HCT116 (cell line): ENCODE results near the gene PATL1. TPM values are rescaled to one million over a fixed set of nuclear protein-coding genes. Genes with fewer than 3 reads are reported as not detected.
"Not testable (repeated sequence)": the region's sequence is repeated elsewhere in the genome, so short reads cannot be mapped to it uniquely, and the experiment has no call there.

Experiments used
- ATAC-seq: fragments of 200-7000 bp; cut with Tn5 transposase; 2 replicates; pipeline ENCODE4 v1.9.1; 2020; ENCODE audit warnings: mild to moderate bottlenecking, moderate library complexity
- BruUV-seq: library from RNA; stranded (reverse); fragments of 400-500 nt; replicated peaks from 2 replicates; lab custom pipeline; 2021; lab: Mats Ljungman, UMichigan
- CTCF ChIA-PET: fragments of 300-600 bp; sonication (Branson Sonifier 250); formaldehyde crosslinking; loops from one replicate; lab custom pipeline; 2021; ENCODE audit warnings: antibody characterized with exemption; lab: Charles Lee
- POLR2A ChIA-PET: fragments of 300-600, 350-600 bp; sonication (Branson Sonifier 250); formaldehyde crosslinking; loops from one replicate; lab custom pipeline; 2021; ENCODE audit warnings: antibody characterized with exemption; lab: Charles Lee
- RAD21 ChIA-PET, 2 experiments: fragments of 300-600 bp; sonication (Branson Sonifier 250); formaldehyde crosslinking; loops; one replicate each; lab custom pipeline; 2023; ENCODE audit warnings: low total read pairs in 2 of 2; ENCODE audit not compliant: uncharacterized antibody in 2 of 2, unreplicated experiment in 2 of 2, low non-redundant PET in 1 of 2; lab: Charles Lee
- DNase-seq: peaks from one replicate; pipeline ENCODE4 v3.0.0-alpha.2; 2010; ENCODE audit warnings: low read depth, low spot score
- H2AFZ ChIP-seq: fragments of 200-600 bp; shearing (Covaris generic), sonication (generic); 2 replicates; pipeline ENCODE4 v1.6.1; 2017; ENCODE audit warnings: low read depth, mixed run types, mixed read lengths, antibody characterized with exemption, low read length; ENCODE audit not compliant: poor library complexity, severe bottlenecking
- H3K27ac ChIP-seq: 2 replicates; pipeline ENCODE4 v1.5.1; 2012; ENCODE audit warnings: low read depth, low read length
- H3K27me3 ChIP-seq: fragments of 200-600 bp; sonication (generic); 2 replicates; pipeline ENCODE4 v1.6.1; 2016; ENCODE audit warnings: mixed run types, low read length, mixed read lengths; ENCODE audit not compliant: insufficient read depth
- H3K36me3 ChIP-seq, 2 experiments: fragments of 200-500 bp in 1 of 2; fragments of 200-600 bp in 1 of 2; sonication (Bioruptor generic) in 1 of 2; sonication (generic) in 1 of 2; 2 replicates each; pipeline versions ENCODE4 v1.5.1 to v1.6.1; 2014 to 2016; ENCODE audit warnings: low read length in 2 of 2, inconsistent platforms in 1 of 2, mixed read lengths in 1 of 2, mixed run types in 1 of 2; ENCODE audit not compliant: insufficient read depth in 2 of 2, control insufficient read depth in 1 of 2
- H3K4me1 ChIP-seq, 2 experiments: fragments of 200-600 bp in 1 of 2; sonication (generic) in 1 of 2; 2 replicates each; pipeline versions ENCODE4 v1.5.1 to v1.6.1; 2012 to 2017; ENCODE audit warnings: low read length in 2 of 2, inconsistent platforms in 1 of 2, mild to moderate bottlenecking in 1 of 2, mixed read lengths in 1 of 2, mixed run types in 1 of 2, moderate library complexity in 1 of 2; ENCODE audit not compliant: insufficient read depth in 2 of 2, control insufficient read depth in 1 of 2
- H3K4me2 ChIP-seq: fragments of 200-600 bp; sonication (generic); 2 replicates; pipeline ENCODE4 v1.6.1; 2017; ENCODE audit warnings: mixed run types, low read length, mixed read lengths
- H3K4me3 ChIP-seq, 2 experiments: fragments of 200-600 bp in 1 of 2; sonication (generic) in 1 of 2; replicated peaks in 1 of 2; 2 replicates each; pipeline ENCODE4 v1.5.1; 2011 to 2016; ENCODE audit warnings: low read length in 2 of 2, control low read depth in 1 of 2, low read depth in 1 of 2, mild to moderate bottlenecking in 1 of 2, mixed read lengths in 1 of 2, mixed run types in 1 of 2
- H3K79me2 ChIP-seq: fragments of 200-600 bp; sonication (generic); 2 replicates; pipeline ENCODE4 v1.6.1; 2017; ENCODE audit warnings: mild to moderate bottlenecking, mixed run types, low read length, moderate library complexity, mixed read lengths; ENCODE audit not compliant: insufficient read depth
- H3K9ac ChIP-seq: fragments of 200-600 bp; sonication (generic); 2 replicates; pipeline ENCODE4 v1.6.1; 2016; ENCODE audit warnings: low read length, mixed read lengths
- H3K9me2 ChIP-seq: fragments of 200-600 bp; sonication (generic), shearing (Covaris generic); 2 replicates; pipeline ENCODE4 v1.6.1; 2017; ENCODE audit warnings: mixed run types, mild to moderate bottlenecking, moderate library complexity; ENCODE audit not compliant: insufficient read depth
- H3K9me3 ChIP-seq, 2 experiments: fragments of 200-500 bp in 1 of 2; fragments of 200-600 bp in 1 of 2; sonication (Bioruptor generic) in 1 of 2; sonication (generic) in 1 of 2; 2 replicates each; pipeline ENCODE4 v1.6.1; 2014 to 2017; ENCODE audit warnings: low read length in 2 of 2, mixed read lengths in 2 of 2, inconsistent platforms in 1 of 2, low read depth in 1 of 2, mild to moderate bottlenecking in 1 of 2, mixed run types in 1 of 2, moderate library complexity in 1 of 2; ENCODE audit not compliant: control insufficient read depth in 1 of 2, insufficient read depth in 1 of 2
- H4K20me1 ChIP-seq: fragments of 200-600 bp; sonication (generic), shearing (Covaris generic); 2 replicates; pipeline ENCODE4 v1.6.1; 2017; ENCODE audit warnings: mixed run types, mild to moderate bottlenecking, moderate library complexity; ENCODE audit not compliant: insufficient read depth
- CBX3 ChIP-seq: IDR thresholded peaks from 2 replicates; pipeline ENCODE4 v1.6.1; 2012; ENCODE audit warnings: low read depth
- CEBPB ChIP-seq: IDR thresholded peaks from 2 replicates; pipeline ENCODE4 v1.6.1; 2012; ENCODE audit warnings: low read depth
- EGR1 ChIP-seq: IDR thresholded peaks from 2 replicates; pipeline ENCODE4 v1.6.1; 2012; ENCODE audit warnings: low read depth
- ELF1 ChIP-seq: IDR thresholded peaks from 2 replicates; pipeline ENCODE4 v1.6.1; 2012; ENCODE audit warnings: low read depth, borderline replicate concordance
- EZH2 ChIP-seq: fragments of 200-600 bp; sonication (generic); IDR thresholded peaks from 2 replicates; pipeline ENCODE4 v1.6.1; 2017; ENCODE audit warnings: antibody characterized with exemption, mixed run types
- EZH2phosphoT487 ChIP-seq: fragments of 200-600 bp; IDR thresholded peaks from 2 replicates; pipeline ENCODE4 v1.6.1; 2018; ENCODE audit warnings: antibody characterized with exemption, borderline replicate concordance
- JUND ChIP-seq: IDR thresholded peaks from 2 replicates; pipeline ENCODE4 v1.6.1; 2012
- POLR2AphosphoS5 ChIP-seq: IDR thresholded peaks from 2 replicates; pipeline ENCODE4 v1.6.1; 2011; ENCODE audit warnings: mild to moderate bottlenecking, low read depth, low read length, moderate library complexity
- RAD21 ChIP-seq: IDR thresholded peaks from 2 replicates; pipeline ENCODE4 v1.6.1; 2012; ENCODE audit warnings: low read depth, mild to moderate bottlenecking
- SIN3A ChIP-seq: IDR thresholded peaks from 2 replicates; pipeline ENCODE4 v1.6.1; 2012; ENCODE audit warnings: low read depth
- SP1 ChIP-seq: IDR thresholded peaks from 2 replicates; pipeline ENCODE4 v1.6.1; 2012; ENCODE audit warnings: low read depth
- SRF ChIP-seq: IDR thresholded peaks from 2 replicates; pipeline ENCODE4 v1.6.1; 2012; ENCODE audit warnings: low read depth
- TCF7L2 ChIP-seq: IDR thresholded peaks from 2 replicates; pipeline ENCODE4 v1.7.0; 2011; ENCODE audit warnings: borderline replicate concordance, inconsistent platforms; ENCODE audit not compliant: insufficient read depth, insufficient read length; ENCODE audit errors: extremely low read depth
- ZFX ChIP-seq: fragments of 450-650 bp; IDR thresholded peaks from 2 replicates; pipeline ENCODE4 v1.6.1; 2017
- intact Hi-C: fragments of 100-400 bp; cut with micrococcal nuclease; formaldehyde crosslinking; loops from 2 replicates; pipeline ENCODE4 v1.10.0; 2022
- total RNA-seq: library from RNA; stranded (reverse); gene quantifications from one replicate; pipeline ENCODE4 v1.2.1, GENCODE V29; 2021; ENCODE audit not compliant: unreplicated experiment
- TF ChIP-seq, protein P1 (sequence below): IDR thresholded peaks from 2 replicates; pipeline ENCODE4 v1.6.1; 2012
- TF ChIP-seq, protein P2 (sequence below): IDR thresholded peaks from 2 replicates; pipeline ENCODE4 v1.6.1; 2012; ENCODE audit warnings: low read depth
- TF ChIP-seq, protein P3 (sequence below), 3 experiments: fragments of 200-600 bp in 1 of 3; sonication (generic) in 1 of 3; IDR thresholded peaks in 2 of 3; conservative IDR thresholded peaks in 1 of 3; 2 replicates each; pipeline ENCODE4 v1.5.1; 2012 to 2017; ENCODE audit warnings: low read depth in 2 of 3, low read length in 2 of 3, antibody characterized with exemption in 1 of 3, borderline replicate concordance in 1 of 3, control low read depth in 1 of 3, mild to moderate bottlenecking in 1 of 3, mixed read lengths in 1 of 3, mixed run types in 1 of 3, moderate library complexity in 1 of 3; ENCODE audit not compliant: insufficient read depth in 1 of 3
- TF ChIP-seq, protein P4 (sequence below): IDR thresholded peaks from 2 replicates; pipeline ENCODE4 v1.6.1; 2012

PATL1 gene
- total RNA-seq, 1 experiment from 2014 or later: 37.6 TPM

DNA sequence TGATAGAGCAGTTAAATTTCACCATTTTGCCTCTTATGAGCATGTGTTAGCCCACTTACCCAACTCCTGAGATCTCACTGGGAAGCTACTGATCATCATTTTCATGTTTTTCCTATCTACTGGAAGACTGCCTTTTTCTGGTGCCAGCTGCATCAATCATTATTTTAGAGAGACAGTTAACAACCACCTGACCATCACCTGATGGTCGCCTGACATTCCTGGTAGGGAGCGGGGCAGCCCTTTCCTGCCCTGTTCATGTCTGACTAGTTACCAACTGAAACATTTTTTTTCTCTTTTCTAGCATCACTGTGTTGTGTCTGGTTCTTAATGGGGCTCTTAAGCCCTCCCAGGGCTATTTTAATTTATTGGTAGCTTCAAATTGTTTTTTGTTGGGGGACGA, 20.2 kb upstream of the PATL1 start:
- Histone ChIP-seq H3K27ac (no peak overlapping the region), H3K36me3 (no peaks in the 10 kb centered on the region), H3K4me3 (no peak overlapping the region), H3K4me1 (peaks cover 0 to 4% of the 10 kb centered on the region in 2 experiments; a peak in 2 of 4 replicates), H2AFZ (no peak overlapping the region), H3K9ac (no peak overlapping the region), H3K9me2 (no peaks in the 10 kb centered on the region), H3K27me3 (no peaks in the 10 kb centered on the region), H3K9me3 (no peaks in the 10 kb centered on the region), H3K79me2 (no peaks in the 10 kb centered on the region), H3K4me2 (no peak overlapping the region), H4K20me1 (no peaks in the 10 kb centered on the region)
- CTCF ChIA-PET: no interaction called here
- RAD21 ChIA-PET: no interaction called here
- no TSS peak for BruUV-seq
- DNase-seq (no peak), ATAC-seq (no peak)
- POLR2A ChIA-PET: interaction anchor here (0.9 kb wide), 1 partner anchor 20 kb away, joined by 3 read pairs; no protein-coding TSS in a partner anchor
- intact Hi-C loops: loop anchor here (10.0 kb wide), 1 partner anchor 116 kb away; no protein-coding TSS in a partner anchor
- no peak for TF ChIP-seq CEBPB
- TF ChIP-seq, protein P1, sequence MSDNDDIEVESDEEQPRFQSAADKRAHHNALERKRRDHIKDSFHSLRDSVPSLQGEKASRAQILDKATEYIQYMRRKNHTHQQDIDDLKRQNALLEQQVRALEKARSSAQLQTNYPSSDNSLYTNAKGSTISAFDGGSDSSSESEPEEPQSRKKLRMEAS: no peak
- TF ChIP-seq POLR2AphosphoS5: no peak
- no peak for TF ChIP-seq RAD21
- TF ChIP-seq ELF1: no peak
- no peak for TF ChIP-seq ZFX
- no peak for TF ChIP-seq EZH2phosphoT487
- TF ChIP-seq, protein P2, sequence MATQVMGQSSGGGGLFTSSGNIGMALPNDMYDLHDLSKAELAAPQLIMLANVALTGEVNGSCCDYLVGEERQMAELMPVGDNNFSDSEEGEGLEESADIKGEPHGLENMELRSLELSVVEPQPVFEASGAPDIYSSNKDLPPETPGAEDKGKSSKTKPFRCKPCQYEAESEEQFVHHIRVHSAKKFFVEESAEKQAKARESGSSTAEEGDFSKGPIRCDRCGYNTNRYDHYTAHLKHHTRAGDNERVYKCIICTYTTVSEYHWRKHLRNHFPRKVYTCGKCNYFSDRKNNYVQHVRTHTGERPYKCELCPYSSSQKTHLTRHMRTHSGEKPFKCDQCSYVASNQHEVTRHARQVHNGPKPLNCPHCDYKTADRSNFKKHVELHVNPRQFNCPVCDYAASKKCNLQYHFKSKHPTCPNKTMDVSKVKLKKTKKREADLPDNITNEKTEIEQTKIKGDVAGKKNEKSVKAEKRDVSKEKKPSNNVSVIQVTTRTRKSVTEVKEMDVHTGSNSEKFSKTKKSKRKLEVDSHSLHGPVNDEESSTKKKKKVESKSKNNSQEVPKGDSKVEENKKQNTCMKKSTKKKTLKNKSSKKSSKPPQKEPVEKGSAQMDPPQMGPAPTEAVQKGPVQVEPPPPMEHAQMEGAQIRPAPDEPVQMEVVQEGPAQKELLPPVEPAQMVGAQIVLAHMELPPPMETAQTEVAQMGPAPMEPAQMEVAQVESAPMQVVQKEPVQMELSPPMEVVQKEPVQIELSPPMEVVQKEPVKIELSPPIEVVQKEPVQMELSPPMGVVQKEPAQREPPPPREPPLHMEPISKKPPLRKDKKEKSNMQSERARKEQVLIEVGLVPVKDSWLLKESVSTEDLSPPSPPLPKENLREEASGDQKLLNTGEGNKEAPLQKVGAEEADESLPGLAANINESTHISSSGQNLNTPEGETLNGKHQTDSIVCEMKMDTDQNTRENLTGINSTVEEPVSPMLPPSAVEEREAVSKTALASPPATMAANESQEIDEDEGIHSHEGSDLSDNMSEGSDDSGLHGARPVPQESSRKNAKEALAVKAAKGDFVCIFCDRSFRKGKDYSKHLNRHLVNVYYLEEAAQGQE: no peak
- TF ChIP-seq, protein P3, sequence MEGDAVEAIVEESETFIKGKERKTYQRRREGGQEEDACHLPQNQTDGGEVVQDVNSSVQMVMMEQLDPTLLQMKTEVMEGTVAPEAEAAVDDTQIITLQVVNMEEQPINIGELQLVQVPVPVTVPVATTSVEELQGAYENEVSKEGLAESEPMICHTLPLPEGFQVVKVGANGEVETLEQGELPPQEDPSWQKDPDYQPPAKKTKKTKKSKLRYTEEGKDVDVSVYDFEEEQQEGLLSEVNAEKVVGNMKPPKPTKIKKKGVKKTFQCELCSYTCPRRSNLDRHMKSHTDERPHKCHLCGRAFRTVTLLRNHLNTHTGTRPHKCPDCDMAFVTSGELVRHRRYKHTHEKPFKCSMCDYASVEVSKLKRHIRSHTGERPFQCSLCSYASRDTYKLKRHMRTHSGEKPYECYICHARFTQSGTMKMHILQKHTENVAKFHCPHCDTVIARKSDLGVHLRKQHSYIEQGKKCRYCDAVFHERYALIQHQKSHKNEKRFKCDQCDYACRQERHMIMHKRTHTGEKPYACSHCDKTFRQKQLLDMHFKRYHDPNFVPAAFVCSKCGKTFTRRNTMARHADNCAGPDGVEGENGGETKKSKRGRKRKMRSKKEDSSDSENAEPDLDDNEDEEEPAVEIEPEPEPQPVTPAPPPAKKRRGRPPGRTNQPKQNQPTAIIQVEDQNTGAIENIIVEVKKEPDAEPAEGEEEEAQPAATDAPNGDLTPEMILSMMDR (IDR thresholded peaks at IDR 0.05 in 2 of 3, conservative IDR thresholded peaks at IDR 0.05 in 1 of 3; ENCODE audit: borderline replicate concordance in 1 of 3, insufficient read depth in 1 of 3, low read depth in 2 of 3, low read length in 2 of 3): no peak
- TF ChIP-seq TCF7L2: no peak
- TF ChIP-seq JUND: no peak
- no peak for TF ChIP-seq EGR1
- TF ChIP-seq, protein P4, sequence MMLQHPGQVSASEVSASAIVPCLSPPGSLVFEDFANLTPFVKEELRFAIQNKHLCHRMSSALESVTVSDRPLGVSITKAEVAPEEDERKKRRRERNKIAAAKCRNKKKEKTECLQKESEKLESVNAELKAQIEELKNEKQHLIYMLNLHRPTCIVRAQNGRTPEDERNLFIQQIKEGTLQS: no peak
- TF ChIP-seq SIN3A: no peak
- no peak for TF ChIP-seq SRF
- no peak for TF ChIP-seq SP1
- TF ChIP-seq EZH2: no peak
- TF ChIP-seq CBX3: no peak

DNA sequence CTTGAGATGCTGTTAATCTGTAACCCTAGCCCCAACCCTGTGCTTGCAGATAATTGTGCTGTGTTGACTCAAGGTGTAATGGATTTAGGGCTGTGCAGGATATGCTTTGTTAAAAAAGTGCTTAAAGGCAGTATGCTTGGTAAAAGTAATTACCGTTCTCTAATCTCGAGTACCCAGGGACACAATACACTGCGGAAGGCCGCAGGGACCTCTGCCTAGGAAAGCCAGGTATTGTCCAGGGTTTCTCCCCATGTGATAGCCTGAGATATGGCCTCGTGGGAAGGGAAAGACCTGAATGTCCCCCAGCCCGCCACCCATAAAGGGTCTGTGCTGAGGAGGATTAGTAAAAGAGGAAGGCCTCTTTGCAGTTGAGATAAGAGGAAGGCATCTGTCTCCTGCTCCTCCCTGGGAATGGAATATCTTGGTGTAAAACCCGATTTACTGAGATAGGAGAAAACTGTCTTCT, 12.5 kb upstream of the PATL1 start:
- H3K4me3 ChIP-seq, ATAC-seq, H3K27ac ChIP-seq, H3K4me1 ChIP-seq, H4K20me1 ChIP-seq, H3K4me2 ChIP-seq, BruUV-seq, H3K36me3 ChIP-seq, POLR2A ChIA-PET, H3K9me2 ChIP-seq, H3K79me2 ChIP-seq, H3K27me3 ChIP-seq, RAD21 ChIA-PET, H2AFZ ChIP-seq, H3K9ac ChIP-seq, DNase-seq, H3K9me3 ChIP-seq: not testable (repeated sequence)
- CTCF ChIA-PET: interaction anchor here (1.8 kb wide), 1 partner anchor 144 kb away, joined by 8 read pairs; no protein-coding TSS in a partner anchor
- intact Hi-C loops: loop anchor here (2.0 to 10.0 kb wide), 5 partner anchors 124 to 472 kb away; no protein-coding TSS in a partner anchor
